Measurements from ENCODE around the gene ATP6V1B1. TPM values are rescaled to one million over a fixed set of nuclear protein-coding genes. Genes with fewer than 3 reads are reported as not detected.

The ATP6V1B1 gene
- total and polyA plus RNA-seq, 2 of the 13 experiments (the other 11 are each of a cell fraction or from before 2014, with no cell fraction given) = 0.58 to 1.6 TPM

- in situ Hi-C loops (cut with HindIII; ENCODE audit: extremely low pct_ligation_motif_present, low pct_unique_long_range_greater_than_20kb) = loop anchor here (5.0 kb wide), 1 partner anchor 50 kb away; no protein-coding TSS in a partner anchor
- FAIRE-seq (no peak), DNase-seq (ENCODE audit: low spot score) (no peak), ATAC-seq (peak; percentile 10; the same call in 1 of the 3 replicates)
- no peak overlapping the region for H3K9ac ChIP-seq (ENCODE audit: insufficient read depth, low read depth, low read length)
- no peaks in the 10 kb centered on the region for H3K36me3 ChIP-seq (replicated peaks in 1 of 2; ENCODE audit: control insufficient read depth in 1 of 2, insufficient read depth in 2 of 2, low read length in 2 of 2)
- CTCF ChIA-PET (ENCODE audit: low intra/inter-chr PET ratio, low total read pairs) = interaction anchor here (0.8 to 7.1 kb wide), 4 partner anchors 24 to 52 kb away, joined by 3 to 124 read pairs (median 4); no protein-coding TSS in a partner anchor
- no peaks in the 10 kb centered on the region for H4K20me1 ChIP-seq (ENCODE audit: insufficient read depth, low read length)
- POLR2A ChIA-PET = interaction anchor here (1.1 kb wide), 1 partner anchor 16 kb away, joined by 4 read pairs; no protein-coding TSS in a partner anchor
- WGBS (ENCODE audit: low lambda C conversion rate) = 75% methylated on average over 16 of the region's 18 CpGs
- peaks cover 22% of the 10 kb centered on the region for H3K4me1 ChIP-seq (ENCODE audit: insufficient read depth, low read length)
- H2AFZ ChIP-seq (ENCODE audit: low read length) = no peak overlapping the region
- BruUV-seq (replicated peaks) = no TSS peak
- H3K27ac ChIP-seq (ENCODE audit: extremely low read length, insufficient read depth, low read length) = no peak overlapping the region
- H3K4me3 ChIP-seq (replicated peaks in 1 of 3; ENCODE audit: insufficient read depth in 1 of 3, low read depth in 2 of 3, low read length in 3 of 3) = no peak overlapping the region
- H3K9me3 ChIP-seq (ENCODE audit: low read length) = no peaks in the 10 kb centered on the region
- peak overlapping the region; percentile 15; the same call in 1 of the 2 replicates for H3K4me2 ChIP-seq (ENCODE audit: low read depth, low read length)
- no peaks in the 10 kb centered on the region for H3K27me3 ChIP-seq (ENCODE audit: control insufficient read depth in 1 of 2, insufficient read depth in 2 of 2, low read length in 2 of 2)
- no peaks in the 10 kb centered on the region for H3K79me2 ChIP-seq (ENCODE audit: insufficient read depth, low read length)
- intact Hi-C loops (cut with micrococcal nuclease; ENCODE audit: unreplicated experiment) = no loop called here
- TF ChIP-seq PBX2 (CRISPR knock-in tag; IDR thresholded peaks at IDR 0.05) (no peak), ETV6 (CRISPR knock-in tag; conservative IDR thresholded peaks at IDR 0.05) (no peak), ZNF687 (CRISPR knock-in tag; IDR thresholded peaks at IDR 0.05) (peak; percentile 22; the same call in 1 of the 2 replicates), ZC3H4 (CRISPR knock-in tag; IDR thresholded peaks at IDR 0.05; ENCODE audit: borderline replicate concordance) (no peak), TFAP4 (IDR thresholded peaks at IDR 0.05; ENCODE audit: borderline replicate concordance, low read depth) (peak; percentile 31; the same call in 1 of the 2 replicates), BCLAF1 (IDR thresholded peaks at IDR 0.05) (no peak), PHF8 (CRISPR knock-in tag; IDR thresholded peaks at IDR 0.05) (no peak), RBFOX2 (IDR thresholded peaks at IDR 0.05; ENCODE audit: low read depth, low read length) (no peak), MEF2D (CRISPR knock-in tag; IDR thresholded peaks at IDR 0.05) (no peak)
Observed at GRCh38 chr2:70922235-70923234, 13.2 kb upstream of the ATP6V1B1 start.

Measured in HepG2 (cell line).